CD4-positive, alpha-beta T cell treated with Interleukin-6 for 4 hours (primary cell): ENCODE data around the gene APOL1.
"Not testable (repeated sequence)": the region's sequence is repeated elsewhere in the genome, so short reads cannot be mapped to it uniquely, and the experiment has no call there.

Source experiments
- DNase-seq: peaks from one replicate; pipeline ENCODE4 v3.0.0-alpha.2; 2020; ENCODE audit warnings: mixed read lengths

APOL1 gene

DNA sequence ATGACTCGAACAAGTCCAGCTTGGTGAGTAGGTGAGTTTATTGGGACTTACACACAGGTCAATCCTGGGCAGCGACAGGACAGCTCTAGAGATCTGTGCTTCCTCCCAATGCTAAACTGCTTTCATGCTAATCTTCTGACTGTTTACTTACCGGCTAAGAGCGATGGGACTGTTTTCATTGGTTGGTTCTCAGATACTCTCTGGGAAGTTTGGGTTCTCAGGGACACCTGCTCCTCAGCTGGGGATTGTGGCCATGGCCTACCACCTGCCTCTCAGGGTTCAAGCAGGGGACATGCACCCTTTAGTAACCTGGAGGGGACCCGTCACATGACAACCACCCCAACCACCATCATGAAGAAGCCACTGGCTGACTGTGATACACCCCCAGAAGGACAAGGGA, 26.7 kb upstream of the APOL1 start:
- DNase-seq: no peak

DNA sequence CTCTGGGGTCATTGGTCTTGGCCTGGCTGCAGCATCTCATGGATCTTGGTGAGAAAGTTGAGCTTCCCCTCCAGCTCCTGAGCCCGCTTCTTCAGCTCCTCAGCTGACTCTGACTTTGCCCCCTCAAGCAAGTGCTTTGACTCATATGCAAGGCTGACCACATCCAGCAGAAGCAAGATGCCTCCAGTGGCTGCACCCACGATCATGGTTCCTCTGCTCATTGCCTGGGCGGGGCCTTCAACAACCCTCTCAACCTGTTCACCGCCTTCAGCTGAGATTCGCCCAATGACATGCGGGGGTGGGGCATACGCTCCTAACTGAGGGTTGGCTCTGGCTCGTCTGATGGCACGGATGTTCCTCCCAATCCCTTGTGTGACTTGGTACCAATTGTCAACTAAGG, 25.5 kb upstream of the APOL1 start:
- no peak for DNase-seq

DNA sequence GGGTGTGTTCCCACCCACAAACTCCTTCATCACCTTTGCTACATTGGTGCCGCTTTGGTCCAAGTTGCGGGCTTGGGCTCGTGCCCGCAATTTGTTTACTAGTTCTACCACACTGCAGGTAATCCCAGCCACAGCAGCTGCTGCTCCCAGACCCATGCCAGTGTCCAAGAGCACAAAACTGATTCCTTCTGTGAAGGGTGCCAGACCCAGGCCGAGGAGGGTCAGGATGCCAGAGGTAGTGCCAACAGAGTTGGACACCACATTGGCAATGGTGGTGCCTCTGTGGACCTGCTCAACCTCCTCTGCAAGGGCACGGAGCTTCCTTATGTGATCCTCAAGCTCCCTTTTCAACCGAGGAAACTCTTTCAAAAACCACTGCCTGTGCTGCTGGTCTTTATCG, 25.1 kb upstream of the APOL1 start:
- DNase-seq: no peak

DNA sequence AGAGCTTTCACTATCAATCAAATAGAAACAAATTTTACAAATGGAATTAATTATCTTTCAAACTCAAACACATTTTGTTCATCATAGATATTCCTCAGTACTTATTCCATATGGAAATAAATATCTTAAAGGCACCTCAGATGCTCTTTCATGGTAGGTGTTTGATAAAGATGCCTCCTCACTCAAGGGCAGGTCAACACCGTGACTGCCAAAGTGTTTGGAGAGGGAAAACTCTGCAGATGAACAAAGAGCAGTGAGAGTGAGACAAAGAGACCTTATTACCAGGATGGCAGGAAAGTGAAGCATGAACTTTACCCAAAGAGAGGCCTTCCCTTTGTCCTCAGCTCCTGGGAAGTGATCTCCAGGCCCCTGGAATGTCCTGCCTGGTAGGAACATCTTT, 24.6 kb upstream of the APOL1 start:
- DNase-seq: not testable (repeated sequence)

DNA sequence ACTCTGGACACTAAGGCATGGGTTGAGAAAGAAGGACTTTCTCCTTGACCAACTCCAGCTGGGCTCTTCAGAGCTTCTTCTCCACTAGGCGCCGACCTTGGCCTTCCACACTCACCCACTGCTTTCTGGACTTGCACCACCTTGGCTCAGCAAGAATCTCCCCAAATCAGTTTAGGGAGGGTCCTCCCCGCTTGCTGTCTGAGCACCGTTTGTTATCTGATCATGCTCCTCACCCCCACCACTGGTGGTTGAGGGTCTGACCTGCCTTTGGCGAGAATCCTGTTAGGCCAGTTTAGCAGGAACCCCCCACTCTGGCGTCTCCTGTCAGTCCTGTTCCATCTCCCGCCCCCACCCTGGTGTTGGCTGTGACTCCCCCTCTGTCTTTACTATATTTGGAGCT, 24.0 kb upstream of the APOL1 start:
- no peak for DNase-seq

DNA sequence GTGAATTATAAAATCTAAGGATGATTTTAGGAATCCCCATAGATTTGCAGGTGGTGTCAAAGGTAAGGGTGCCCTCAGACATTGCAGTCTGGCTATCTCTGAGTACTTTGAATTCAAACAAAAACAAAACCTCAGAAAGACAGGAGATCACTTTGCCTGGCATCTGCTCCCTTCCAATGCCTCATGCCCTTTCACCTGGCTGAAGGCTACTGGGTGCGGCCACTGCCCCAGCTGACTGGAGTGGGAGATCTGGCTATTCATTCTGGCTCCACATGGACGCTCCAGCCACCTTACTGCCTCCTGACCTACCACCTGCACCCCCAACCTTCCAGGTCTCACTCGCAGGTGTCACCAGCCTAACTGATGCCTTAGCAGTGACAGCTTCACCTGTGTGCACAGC, 23.3 kb upstream of the APOL1 start:
- DNase-seq: not testable (repeated sequence)

DNA sequence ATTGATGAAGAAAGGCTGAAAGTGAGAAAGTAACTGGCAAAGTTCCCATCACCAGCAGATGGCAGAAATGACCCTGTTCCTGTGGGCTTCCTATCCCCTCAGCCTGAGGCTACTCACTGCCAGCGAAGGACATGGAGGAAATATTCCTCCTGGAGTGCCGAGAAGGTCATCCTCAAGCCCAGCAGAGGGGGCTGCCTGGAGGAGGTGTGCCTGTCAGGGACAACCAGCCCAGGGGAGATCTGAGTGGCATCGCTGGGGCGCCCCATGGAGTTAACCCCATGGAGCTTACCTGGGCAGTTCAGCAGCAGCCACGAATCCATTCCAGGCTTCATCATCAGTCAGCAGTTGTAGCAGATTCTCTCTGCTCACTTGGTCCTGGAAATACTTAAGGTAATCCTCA, 21.9 kb upstream of the APOL1 start:
- not testable (repeated sequence) for DNase-seq

DNA sequence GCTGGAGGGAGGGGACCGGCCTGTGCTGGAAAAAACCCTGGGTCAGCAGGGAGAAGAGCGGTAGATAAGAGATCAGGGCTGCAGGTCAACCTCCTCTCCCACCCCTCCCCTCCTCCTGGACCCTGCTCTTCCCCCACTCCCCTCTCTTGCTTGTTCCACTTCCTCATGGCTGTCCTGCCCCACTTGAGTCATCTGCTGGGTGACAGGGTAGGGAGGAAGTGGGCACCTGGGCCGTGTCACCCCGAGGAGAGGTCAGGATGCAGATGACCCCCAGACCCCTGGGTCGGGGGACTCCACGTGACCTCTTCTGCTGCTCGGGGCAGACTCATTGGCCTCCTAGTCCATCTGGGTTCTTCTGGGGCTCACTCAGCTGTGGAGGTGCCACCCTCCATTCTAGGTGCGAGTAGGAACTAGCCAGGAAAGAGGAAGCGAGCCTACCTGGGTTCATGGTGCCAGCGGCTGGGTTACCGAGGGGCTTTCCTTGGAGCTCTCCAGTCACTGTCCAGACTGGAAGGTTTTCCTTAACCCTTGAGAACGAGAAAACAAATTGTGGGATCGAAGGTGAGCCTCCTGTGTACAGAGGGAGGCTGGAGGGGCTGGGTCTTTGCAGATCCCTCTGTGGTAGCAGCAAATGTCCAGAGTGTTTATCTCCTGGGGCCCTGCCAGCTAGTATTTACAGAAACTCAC, 20.1 kb upstream of the APOL1 start:
- DNase-seq: no peak

DNA sequence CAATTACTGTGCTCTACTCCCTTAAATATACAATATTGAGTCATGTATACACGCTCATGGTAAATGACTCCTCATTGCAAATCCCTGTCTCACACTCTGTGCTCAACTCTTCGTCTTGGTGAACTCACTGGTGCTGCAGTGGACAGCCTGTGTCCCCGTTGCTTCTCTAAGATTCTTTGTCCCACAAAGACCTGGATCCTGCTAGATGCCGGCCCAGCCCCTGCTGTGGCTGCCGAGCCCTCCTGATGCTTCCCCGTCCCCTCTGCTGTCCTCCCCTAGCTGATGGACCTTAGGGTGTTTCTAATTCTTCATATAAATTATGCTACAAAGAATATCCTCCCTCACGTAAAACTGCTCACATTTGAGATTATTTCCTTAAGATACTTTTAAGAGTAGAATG, 19.1 kb upstream of the APOL1 start:
- DNase-seq: no peak

DNA sequence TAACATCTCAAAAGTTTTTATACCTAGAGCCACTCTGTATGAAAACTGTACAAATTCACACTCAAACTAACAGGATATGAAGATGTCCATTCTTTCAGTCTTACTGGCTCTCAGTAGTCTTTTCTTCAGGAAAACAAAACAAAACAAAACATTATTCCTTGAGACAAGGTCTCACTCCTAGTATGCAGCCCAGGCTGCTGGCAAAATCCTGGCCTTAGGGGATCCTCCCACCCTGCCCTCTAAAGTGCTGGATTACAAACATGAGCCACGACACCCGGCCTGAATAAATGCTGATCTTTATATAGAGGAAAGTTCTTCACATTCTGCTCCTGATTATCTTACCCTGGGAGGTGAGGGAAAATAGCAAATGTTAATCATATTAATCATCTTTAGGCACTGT, 18.7 kb upstream of the APOL1 start:
- DNase-seq: no peak

DNA sequence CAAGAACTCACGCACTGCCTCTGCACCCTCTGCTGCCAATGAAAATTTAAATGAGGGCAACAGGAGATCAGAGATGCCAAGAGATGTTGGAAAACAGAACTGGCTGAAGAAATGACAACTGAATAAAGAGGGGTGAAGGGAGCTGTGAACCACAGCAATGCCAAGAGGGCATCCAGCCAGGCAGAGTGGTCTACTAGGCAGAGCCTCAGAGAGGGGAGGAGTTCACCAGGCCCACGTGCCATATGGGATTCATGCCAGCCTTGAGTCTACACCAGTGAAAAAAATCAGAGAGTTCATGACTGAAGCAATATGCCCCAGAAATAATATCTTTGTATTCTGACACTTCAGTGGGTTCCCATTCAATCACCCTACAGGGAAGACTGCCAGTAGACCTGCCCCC, 18.0 kb upstream of the APOL1 start:
- DNase-seq: no peak

DNA sequence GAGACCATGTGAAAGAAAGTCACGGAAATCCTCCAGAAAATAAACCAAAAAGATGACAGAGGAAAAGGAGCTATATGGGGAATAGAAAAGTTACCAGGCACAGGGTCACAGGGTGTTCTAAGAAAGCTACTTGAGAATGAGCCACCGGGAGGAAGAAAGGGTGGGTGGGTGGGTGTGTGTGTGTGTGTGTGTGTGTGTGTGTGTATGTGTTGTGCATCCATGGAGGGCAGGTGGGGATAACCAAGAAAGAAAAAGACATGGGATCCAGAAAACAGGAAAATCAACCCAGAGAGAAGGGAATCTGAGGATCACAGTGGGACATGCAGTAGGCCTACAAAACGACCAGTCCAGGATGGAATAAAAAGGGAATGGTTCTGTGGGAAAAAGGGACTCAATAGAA, 17.3 kb upstream of the APOL1 start:
- no peak for DNase-seq

DNA sequence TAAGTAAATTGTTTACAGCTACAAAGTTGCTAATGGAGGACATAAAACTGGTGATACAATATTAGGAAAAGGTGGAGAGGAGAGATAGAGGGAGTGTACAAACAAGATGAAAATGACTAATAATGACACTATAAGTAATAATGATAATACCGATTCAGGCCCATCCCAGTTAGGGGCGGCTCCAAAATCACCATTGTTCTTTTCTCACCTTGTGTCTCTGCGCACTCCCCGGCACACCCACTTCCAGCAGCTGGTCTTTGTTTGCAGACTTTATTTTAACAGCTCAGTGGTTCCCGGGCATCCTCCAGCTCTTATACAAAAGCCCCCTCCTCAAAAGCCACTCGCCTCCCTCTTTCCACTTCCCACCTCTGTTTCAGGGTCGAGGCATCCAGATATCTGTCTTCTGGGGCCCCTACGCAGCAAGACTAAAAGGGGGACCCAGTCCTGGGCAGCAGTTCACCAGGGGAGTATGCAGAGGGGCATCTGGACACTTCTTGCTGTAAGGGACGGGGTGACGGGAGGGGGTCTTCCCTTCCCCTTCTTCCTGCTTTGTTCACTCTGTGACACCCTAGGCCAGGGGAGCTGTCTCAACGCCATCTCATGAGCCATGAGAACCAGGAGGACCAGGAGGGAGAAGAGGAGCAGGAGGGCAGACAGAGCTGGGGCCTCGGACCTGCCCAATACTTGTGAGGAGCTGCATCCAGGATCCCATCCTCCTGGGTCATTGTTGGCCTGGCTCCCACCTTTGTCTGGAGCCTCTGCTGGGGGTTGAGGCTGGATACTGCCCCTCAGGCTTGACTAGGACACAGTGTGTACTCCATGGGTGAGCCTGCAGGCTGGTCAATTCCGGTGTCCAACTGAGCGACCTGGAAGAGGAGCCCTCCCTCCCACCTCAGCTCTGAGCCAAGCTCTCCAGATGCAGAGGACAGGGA, 16.3 kb upstream of the APOL1 start:
- DNase-seq: no peak

DNA sequence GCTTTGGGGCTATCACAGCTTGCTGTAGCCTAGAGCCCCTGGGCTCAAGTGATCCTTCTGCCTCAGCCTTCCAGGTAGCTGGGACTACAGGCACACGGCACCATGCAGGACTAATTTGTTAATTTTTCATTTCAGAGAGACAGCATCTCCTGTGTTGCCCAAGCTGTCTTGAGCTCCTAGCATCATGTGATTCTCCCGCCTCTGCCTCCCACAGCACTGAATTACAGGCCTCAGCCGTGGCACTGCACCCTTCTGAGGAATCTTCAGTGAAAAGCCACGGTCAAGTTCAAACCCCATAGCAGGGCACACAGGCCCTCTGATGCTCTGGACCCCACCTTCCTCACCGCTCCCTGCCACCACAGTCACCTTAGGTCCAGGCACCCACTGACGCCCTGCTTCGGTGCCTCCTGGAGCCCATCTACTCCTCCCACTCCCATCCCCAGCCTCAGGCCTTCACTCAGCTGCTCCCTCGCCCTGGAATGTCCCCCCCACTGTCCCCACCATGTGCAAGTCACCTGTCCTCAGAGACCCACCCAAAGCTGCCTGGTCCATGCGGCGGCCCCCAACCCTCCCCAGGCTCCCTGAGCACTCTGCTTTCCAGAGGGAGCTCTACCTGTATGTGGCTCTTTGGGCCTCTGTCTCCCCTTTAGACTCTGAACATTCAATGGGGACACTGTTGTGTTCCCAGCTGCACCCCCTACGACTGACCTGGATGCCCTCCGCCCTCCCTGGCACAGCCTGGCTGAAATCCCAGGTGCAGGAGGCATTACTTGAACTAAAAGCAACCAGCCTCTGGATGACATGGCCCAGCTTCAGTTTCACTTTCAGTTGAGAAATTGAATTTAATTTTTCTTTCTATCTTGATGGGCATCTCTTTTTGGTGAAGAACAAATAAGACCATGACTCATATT, 15.2 kb upstream of the APOL1 start:
- peak; percentile 32 for DNase-seq

DNA sequence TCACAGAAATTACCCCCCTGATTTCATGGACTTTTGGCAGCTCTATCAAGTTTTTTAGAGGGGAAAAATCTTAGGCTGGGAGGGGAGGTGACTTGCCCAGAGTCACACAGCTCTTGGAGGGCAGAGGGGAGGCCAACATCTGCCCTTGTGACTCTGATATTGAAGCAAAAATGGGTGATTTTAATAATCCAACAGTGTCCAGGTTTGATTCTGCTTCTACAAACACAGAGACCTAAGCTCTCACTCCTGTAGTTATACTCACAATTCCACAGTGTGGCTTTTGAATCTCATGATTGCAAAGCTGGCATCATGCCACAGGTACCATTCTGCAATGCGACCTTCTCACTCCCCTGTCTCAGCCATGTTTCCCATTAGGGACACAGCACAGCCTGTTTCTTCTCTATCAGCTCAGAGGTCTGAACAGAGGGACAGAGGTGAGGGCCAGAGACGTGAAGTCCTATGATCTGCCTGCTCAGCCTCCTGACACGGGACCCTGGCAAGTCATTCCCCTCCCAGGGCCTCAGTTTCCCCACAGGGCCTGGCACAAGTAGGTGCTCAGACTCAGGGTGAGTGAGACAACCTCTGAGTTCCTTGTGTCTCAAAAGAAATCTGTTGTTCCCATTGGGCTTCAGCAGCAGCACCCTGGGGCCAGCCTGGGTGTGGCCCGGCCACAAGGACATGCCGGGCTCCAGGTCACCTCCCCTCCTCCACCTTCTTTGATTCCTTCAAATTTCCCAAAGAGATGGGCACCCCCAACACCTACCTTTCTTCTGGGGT, 14.4 kb upstream of the APOL1 start:
- DNase-seq: peak; percentile 28

DNA sequence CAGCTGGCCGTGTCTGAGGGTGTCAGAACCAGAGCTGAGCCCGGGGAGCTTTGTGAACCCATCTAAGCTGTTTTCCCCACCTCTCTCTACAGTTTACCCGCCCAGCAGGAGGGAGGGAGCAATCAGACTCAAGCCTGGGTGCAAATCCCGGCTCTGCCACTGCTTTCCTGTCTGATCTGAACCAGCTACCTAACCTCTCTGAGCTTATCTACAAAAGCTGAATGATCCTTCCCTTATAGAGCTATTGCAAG, 13.9 kb upstream of the APOL1 start:
- DNase-seq: peak; percentile 27

DNA sequence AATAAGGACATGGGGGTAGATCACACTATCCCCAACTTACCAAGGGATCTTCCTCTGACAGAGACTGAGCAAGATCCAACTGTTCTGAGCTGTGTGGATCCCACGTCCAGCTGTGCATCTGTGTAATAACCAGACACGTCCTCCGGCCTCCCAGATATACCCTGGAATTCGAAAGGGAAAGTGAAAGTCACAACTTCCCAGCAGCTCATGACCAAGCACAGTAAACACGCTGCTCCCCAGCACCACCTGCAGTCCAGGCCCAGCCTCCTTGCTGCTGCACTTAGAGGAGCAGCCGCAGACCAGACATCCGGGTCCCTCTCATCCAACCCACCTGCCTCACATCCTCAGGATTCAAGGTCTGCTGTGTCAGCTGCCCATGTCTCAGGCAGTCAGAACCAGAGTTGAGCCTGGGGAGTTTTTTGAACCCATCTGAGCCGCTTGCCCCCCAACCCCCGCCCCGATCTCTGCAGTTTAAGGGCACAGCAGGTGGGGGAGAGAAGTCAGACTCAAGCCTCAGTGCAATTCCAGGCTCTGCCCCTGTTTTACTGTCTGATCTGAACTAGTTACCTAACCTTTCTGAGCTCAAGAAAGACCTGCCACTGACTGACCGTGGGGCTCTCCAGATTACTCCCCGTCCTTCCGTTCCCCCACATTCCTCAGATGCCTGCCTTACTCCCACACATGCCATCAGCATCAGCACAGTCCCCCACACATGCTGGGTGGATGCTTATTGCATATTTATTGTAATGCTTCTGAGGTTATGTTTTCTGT, 13.3 kb upstream of the APOL1 start, which contains the start of gene APOL2:
Gene APOL2, minus strand, starts transcription at position 127 of the 771 bp plus-strand sequence. CDS start 6,365 bp downstream, outside the sequence.
- DNase-seq: peak; percentile 88

DNA sequence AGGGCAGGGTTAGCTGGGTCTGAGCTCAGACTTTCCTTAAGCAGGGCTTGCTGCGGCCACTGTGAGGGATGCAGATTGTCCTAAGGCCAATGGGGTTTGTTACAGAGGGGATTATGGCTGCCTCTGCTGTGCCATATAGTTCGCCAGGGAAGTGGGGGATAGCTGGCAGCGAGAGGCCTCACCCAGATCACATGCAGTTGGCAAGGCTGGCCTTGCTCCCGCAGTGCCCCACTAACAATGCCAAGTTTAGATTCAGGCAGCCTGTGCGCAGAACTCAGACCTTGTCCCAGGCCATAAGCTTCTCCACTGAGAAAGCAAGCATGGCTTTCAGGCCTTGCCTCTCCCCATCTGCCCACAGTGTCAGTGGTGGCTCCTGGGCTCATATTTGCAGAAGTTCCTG, 8.9 kb upstream of the APOL1 start:
- no peak for DNase-seq

DNA sequence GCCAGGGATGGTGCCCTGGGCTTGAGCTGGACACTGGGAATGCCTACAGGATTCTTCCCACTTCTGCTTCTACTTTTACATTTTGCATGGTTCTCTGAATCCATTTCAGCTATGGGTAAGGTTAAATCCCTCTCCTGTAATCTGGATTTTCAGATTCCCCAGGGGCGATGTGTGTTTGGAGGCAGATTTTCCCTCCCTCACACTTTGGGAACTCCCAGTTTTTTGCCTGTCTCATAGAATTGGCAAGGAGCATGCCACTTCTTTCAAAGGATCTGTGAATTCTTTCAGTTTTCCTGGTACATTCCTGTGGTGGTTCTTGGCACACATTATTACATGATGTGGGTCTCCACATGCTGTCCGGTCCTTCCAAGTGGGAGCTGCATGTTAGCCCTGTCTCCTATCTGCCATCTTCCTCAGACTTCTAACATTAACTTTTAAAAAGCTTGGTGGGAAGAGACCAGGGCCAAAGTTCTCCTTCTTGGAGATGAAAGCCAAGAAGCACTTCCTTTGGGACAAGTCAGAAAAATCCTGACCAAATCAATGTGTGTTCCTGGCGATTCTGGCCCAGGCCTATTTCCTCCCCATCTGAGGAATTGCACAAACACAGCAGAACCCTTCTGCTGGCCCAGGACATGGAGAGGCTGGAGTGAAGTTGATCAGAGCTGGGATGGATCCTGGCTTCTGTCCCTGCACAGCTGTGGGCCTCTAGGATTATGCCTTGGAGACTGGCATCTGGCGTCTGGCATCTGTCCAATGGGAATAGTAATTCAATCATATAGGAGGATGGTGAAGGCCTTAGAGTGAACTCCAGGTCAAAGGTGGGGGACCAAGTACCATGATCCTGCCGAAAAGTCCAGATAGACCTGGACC, 8.2 kb upstream of the APOL1 start:
- no peak for DNase-seq

DNA sequence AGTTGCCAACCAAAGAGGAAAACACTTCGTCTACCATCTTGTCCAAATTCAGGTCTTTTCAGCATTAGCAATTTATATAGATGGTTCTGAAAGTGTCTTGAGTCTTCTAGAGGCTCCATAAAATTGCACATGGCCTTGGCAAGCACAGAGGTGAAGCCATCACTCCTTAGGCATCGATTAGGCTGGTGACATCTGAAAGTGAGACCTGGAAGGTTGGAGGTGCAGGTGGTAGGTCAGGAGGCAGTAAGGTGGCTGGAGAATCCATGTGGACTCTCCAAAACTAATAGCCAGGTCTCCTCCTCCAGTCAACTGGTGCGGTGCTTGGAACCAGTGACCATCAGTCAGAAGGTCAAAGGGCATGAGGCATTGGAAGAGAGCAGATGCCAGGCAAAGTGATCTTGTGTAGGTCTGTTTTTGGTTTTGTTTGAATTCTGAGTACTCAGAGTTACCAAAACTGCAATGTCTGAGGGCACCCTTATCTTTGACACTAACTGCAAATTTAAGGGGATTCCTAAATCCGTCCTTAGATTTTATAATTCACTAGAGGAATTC, 7.1 kb upstream of the APOL1 start:
- no peak for DNase-seq
